GM10248 (cell line): ENCODE data around the gene HSF5.
"Not testable (repeated sequence)": the region's sequence is repeated elsewhere in the genome, so short reads cannot be mapped to it uniquely, and the experiment has no call there.

Source experiments
- CTCF ChIA-PET: fragments of 300-600 bp; sonication (Branson Sonifier 250); formaldehyde crosslinking; extraction: SDS; loops from one replicate; lab custom pipeline; 2021; ENCODE audit warnings: antibody characterized with exemption; lab: Yijun Ruan, JAX
- POLR2A ChIA-PET: fragments of 350-650 bp; sonication (Branson Sonifier 250); formaldehyde crosslinking; extraction: SDS; loops from one replicate; lab custom pipeline; 2020; ENCODE audit warnings: antibody characterized with exemption; lab: Yijun Ruan, JAX
- DNase-seq: peaks from one replicate; pipeline ENCODE4 v3.0.0; 2012; ENCODE audit errors: extremely low spot score
- TF ChIP-seq, protein P1 (sequence below): IDR thresholded peaks from 2 replicates; pipeline ENCODE4 v1.5.1; 2012; ENCODE audit warnings: mild to moderate bottlenecking, low read depth; ENCODE audit errors: extremely low read depth, missing control alignments, control extremely low read depth

HSF5 gene

DNA sequence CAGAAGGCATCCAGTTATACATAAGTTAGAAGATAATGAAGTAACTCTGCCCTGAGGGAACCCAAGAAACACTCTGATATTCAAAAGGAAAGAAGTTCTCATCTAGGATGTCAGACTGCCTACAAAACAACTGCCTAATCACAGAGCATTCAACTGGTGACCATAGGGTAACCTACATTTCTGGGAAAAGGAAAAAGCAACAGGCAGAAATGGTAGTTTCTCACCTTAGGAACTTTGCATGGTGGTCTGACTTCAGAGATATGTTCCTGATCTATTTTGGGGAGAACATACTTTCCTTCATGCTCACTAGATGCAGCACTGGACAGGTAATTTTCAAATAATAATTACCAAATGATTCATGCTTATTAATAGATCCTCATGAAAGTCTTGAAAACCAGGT, 87.4 kb downstream of the HSF5 start:
- TF ChIP-seq, protein P1, sequence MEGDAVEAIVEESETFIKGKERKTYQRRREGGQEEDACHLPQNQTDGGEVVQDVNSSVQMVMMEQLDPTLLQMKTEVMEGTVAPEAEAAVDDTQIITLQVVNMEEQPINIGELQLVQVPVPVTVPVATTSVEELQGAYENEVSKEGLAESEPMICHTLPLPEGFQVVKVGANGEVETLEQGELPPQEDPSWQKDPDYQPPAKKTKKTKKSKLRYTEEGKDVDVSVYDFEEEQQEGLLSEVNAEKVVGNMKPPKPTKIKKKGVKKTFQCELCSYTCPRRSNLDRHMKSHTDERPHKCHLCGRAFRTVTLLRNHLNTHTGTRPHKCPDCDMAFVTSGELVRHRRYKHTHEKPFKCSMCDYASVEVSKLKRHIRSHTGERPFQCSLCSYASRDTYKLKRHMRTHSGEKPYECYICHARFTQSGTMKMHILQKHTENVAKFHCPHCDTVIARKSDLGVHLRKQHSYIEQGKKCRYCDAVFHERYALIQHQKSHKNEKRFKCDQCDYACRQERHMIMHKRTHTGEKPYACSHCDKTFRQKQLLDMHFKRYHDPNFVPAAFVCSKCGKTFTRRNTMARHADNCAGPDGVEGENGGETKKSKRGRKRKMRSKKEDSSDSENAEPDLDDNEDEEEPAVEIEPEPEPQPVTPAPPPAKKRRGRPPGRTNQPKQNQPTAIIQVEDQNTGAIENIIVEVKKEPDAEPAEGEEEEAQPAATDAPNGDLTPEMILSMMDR = no peak
- POLR2A ChIA-PET = no interaction called here
- no peak for DNase-seq
- CTCF ChIA-PET = interaction anchor here (0.7 to 1.6 kb wide), 4 partner anchors 10 to 19 kb away, joined by 3 to 8 read pairs (median 3); partner anchors contain the start of gene RNF43

DNA sequence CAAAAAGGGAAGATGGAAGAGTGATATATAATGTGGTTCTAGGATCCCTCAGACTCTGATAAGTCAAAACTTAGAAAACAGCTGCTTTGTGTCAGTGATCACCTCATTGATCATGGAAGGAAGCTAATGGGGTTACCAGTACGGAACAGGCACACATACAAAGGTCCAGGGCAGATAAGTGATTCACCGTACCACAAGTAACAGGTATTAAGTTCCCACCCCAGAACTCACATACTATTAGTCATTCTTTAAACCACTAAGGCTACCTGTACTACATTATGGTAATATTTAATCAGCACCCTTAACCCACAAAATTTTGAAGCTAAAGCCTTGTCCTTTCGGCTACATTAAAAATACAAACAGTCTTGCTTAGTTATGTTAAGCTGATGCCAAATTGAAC, 88.2 kb downstream of the HSF5 start:
- TF ChIP-seq, protein P1 = no peak
- DNase-seq = no peak
- ChIA-PET POLR2A (no interaction called here), CTCF (interaction anchor here (0.7 to 1.6 kb wide), 4 partner anchors 9 to 18 kb away, joined by 3 to 8 read pairs (median 3); partner anchors contain the start of gene RNF43)

DNA sequence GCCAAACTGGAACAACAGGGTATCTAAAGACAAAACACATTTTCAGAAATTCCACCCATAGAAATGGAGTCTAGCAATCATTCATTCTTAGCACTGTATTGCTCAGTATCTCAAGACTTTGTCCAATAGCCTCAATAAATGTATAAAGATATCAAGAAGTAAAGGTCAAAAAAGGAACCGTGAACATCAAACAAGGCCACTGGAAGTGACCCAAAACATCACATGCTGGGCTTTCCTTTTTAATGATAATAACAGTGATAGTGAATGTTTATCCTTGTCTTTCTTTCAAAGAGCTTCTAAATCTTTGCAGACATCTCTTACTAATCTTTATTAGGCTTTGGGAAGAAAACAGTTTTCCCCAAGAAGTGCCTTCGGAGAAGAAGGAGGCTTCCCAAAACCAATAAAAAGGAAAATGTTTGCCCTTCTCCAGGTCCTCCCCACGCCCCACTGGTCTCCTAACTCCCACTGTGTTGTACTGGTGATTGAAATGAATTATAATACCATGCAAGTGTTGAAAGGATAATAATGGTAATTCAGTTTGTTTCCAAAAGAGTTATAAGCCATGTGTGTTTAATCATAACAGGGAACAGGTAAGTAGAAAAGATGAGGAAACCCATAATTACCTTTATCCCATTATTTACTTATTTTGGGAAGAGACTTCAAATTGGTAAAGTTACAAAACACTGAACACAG, 89.5 kb downstream of the HSF5 start:
- TF ChIP-seq, protein P1 = no peak
- no peak for DNase-seq
- POLR2A ChIA-PET = no interaction called here
- CTCF ChIA-PET = interaction anchor here (1.2 kb wide), 1 partner anchor 8 kb away, joined by 3 read pairs; no protein-coding TSS in a partner anchor

DNA sequence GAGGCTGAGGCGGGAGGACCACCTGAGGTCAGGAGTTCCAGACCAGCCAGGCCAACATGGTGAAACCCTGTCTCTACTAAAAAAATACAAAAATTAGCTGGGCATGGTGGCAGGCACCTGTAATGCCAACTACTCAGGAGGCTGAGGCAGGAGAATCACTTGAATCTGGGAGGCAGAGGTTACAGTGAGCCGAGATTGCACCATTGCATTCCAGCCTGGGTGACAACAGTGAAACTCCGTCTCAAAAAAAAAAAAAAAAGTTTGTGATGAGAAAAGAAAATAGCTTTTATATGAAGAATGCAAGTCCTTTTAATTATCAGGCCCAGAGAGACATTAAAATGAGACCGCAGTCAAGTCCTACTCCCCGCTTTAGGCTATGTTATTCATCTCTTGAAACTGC, 90.8 kb downstream of the HSF5 start:
- POLR2A ChIA-PET, DNase-seq: not testable (repeated sequence)
- CTCF ChIA-PET = interaction anchor here (1.0 to 3.3 kb wide), 5 partner anchors 9 to 80 kb away, joined by 3 to 14 read pairs (median 3); partner anchors contain the start of gene RNF43

DNA sequence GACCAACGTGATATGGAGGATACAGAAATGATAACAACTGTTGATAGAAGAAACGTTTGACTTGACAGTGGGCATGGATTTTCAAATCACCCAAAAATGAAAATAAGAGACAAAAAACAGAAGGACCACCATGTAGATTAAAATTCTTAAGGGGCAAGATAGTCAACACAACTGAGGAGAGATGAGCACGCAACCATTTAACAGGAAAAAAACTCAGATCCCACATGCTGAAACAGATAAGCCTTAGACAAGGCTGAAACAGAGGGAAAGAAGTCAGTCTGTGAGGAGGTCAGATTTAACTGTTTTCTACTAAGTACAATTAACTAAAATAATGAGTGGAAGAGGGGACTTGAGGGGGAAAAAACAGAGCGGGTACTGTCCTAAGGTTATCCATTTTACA, 92.0 kb downstream of the HSF5 start:
- CTCF ChIA-PET = interaction anchor here (1.4 to 3.3 kb wide), 2 partner anchors 19 to 21 kb away, joined by 3 to 14 read pairs; partner anchors contain the start of gene RNF43
- TF ChIP-seq, protein P1 = no peak
- DNase-seq = no peak
- POLR2A ChIA-PET = no interaction called here

DNA sequence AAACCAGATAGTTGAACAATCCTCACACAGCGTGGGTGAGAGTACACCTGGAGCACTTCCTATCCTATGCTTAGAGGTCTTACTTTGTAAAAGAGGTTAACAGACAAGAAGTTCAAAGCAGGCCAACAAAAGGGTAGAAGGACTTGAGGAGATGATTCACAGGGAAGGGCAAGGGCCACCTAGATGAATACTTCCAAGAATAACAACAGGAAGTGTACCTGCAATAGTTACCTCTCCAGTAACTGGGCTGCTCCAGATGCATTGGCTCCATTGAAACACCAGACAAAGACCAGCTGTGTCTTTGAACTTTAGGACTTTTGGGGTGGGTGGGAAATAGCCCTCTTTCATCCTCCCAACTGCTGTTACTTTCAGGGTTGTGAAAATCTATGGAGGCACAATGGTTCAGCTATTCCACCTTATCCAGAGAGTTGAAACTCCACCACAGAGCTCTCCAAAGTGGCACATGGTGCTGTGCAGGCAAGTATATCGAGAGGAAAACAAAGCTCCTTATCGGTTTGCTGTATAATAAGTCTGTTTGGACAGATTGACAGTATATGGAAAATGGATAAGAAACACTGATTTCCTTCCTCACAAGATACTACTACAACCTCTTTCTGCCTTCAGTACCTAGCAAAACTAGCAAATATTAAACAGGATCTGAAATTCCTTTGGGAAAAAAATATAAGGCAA, 93.5 kb downstream of the HSF5 start:
- ChIA-PET CTCF (interaction anchor here (0.9 to 1.1 kb wide), 5 partner anchors 12 to 77 kb away, joined by 3 to 4 read pairs (median 3); no protein-coding TSS in a partner anchor), POLR2A (no interaction called here)
- TF ChIP-seq, protein P1 = no peak
- no peak for DNase-seq
